ENCODE measurements around the gene OBSCN.

The OBSCN gene

DNA sequence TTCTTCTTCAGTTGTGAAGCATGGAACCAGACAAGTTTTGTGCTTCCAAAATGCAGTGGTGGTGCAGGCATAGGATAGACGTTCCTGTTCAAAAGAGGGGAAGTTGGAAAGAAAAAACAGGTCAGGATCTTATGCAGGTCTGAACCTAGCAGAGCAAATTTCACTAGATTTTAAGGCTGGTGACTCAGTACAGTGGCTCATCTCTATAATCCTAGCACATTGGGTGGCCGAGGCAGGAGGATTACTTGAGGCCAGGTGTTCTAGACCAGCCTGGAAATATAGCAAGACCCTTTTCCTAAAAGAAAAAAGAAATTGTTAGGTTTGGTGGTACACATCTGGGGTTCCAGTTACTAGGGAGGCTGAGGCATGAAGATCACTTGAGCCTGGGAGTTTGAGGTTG is 88.1 kb downstream of the OBSCN start:
- Mint-ChIP-seq H3K4me1 (no peaks in the 10 kb centered on the region), H3K9me3 (peaks cover 13% of the 10 kb centered on the region), H3K36me3 (peaks cover 37% of the 10 kb centered on the region), H3K27me3 (no peaks in the 10 kb centered on the region), H3K27ac (no peak overlapping the region), H3K4me3 (no peak overlapping the region)

GRCh38 chr1:228297242-228297641 is 89.4 kb downstream of the OBSCN start:
- Mint-ChIP-seq H3K4me1 (no peaks in the 10 kb centered on the region), H3K9me3 (peaks cover 24% of the 10 kb centered on the region), H3K4me3 (no peak overlapping the region), H3K36me3 (peaks cover 48% of the 10 kb centered on the region), H3K27me3 (no peaks in the 10 kb centered on the region), H3K27ac (no peak overlapping the region)

- H3K4me1 Mint-ChIP-seq = no peaks in the 10 kb centered on the region
- H3K9me3 Mint-ChIP-seq = peaks cover 30% of the 10 kb centered on the region
- no peak overlapping the region for H3K27ac Mint-ChIP-seq
- H3K27me3 Mint-ChIP-seq = no peaks in the 10 kb centered on the region
- no peak overlapping the region for H3K4me3 Mint-ChIP-seq
- H3K36me3 Mint-ChIP-seq = peaks cover 54% of the 10 kb centered on the region
These were observed 90.0 kb downstream of the OBSCN start for GRCh38 chr1:228297822-228298221.

DNA sequence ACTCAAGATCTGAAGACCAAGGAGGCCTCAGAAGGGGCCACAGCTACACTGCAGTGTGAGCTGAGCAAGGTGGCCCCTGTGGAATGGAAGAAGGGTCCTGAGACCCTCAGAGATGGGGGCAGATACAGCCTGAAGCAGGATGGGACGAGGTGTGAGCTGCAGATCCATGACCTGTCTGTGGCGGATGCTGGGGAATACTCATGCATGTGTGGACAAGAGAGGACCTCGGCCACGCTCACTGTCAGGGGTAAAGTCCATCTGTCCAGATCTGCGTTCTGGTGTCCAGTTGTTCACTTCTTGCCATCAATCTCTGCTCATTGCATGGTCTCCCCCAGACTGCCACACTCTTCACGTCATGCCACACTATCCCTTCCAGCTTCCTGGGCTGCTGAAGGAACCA is 90.6 kb downstream of the OBSCN start:
- no peaks in the 10 kb centered on the region for H3K4me1 Mint-ChIP-seq
- H3K27ac Mint-ChIP-seq = no peak overlapping the region
- H3K27me3 Mint-ChIP-seq = no peaks in the 10 kb centered on the region
- H3K9me3 Mint-ChIP-seq = peaks cover 31% of the 10 kb centered on the region
- peaks cover 59% of the 10 kb centered on the region for H3K36me3 Mint-ChIP-seq
- no peak overlapping the region for H3K4me3 Mint-ChIP-seq

GRCh38 chr1:228299211-228299610 is 91.4 kb downstream of the OBSCN start:
- H3K9me3 Mint-ChIP-seq = peaks cover 31% of the 10 kb centered on the region

DNA sequence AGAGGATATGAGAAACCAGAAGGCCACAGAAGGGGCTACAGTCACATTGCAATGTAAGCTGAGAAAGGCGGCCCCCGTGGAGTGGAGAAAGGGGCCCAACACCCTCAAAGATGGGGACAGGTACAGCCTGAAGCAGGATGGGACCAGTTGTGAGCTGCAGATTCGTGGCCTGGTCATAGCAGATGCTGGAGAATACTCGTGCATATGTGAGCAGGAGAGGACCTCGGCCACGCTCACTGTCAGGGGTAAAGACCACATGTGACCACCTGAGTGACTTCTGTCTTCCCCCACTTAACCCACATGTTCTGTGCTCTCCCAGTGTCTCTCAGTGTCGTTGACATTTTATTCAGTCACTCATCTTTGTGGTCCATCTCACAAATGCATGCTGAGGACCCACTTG is 92.1 kb downstream of the OBSCN start:
- H3K27me3 Mint-ChIP-seq = no peaks in the 10 kb centered on the region
- H3K4me3 Mint-ChIP-seq = no peak overlapping the region
- H3K4me1 Mint-ChIP-seq = no peaks in the 10 kb centered on the region
- peaks cover 31% of the 10 kb centered on the region for H3K9me3 Mint-ChIP-seq
- peaks cover 62% of the 10 kb centered on the region for H3K36me3 Mint-ChIP-seq
- H3K27ac Mint-ChIP-seq = no peak overlapping the region

More at GRCh38 chr1:228299211-228299610, 91.4 kb downstream of the OBSCN start:
- Mint-ChIP-seq H3K4me1 (no peaks in the 10 kb centered on the region), H3K27ac (no peak overlapping the region), H3K36me3 (peaks cover 64% of the 10 kb centered on the region), H3K4me3 (no peak overlapping the region), H3K27me3 (no peaks in the 10 kb centered on the region)

- Mint-ChIP-seq H3K27ac (no peak overlapping the region), H3K36me3 (peaks cover 56% of the 10 kb centered on the region), H3K27me3 (no peaks in the 10 kb centered on the region), H3K9me3 (peaks cover 29% of the 10 kb centered on the region), H3K4me1 (no peaks in the 10 kb centered on the region), H3K4me3 (no peak overlapping the region)
These were observed 94.2 kb downstream of the OBSCN start for GRCh38 chr1:228302086-228302485.

DNA sequence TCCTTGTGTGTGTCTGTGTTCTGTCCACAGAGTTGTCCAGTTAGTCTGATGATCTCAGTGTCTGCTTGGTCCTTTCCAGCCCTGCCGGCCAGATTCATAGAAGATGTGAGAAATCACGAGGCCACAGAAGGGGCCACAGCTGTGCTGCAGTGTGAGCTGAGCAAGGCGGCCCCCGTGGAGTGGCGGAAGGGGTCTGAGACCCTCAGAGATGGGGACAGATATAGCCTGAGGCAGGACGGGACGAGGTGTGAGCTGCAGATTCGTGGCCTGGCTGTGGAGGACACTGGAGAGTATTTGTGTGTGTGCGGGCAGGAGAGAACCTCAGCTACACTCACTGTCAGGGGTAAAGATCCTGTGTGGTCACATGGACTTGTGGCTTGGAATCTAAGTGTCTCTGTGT is 95.8 kb downstream of the OBSCN start:
- Mint-ChIP-seq H3K27me3 (no peaks in the 10 kb centered on the region), H3K9me3 (peaks cover 22% of the 10 kb centered on the region), H3K4me1 (no peaks in the 10 kb centered on the region), H3K27ac (no peak overlapping the region), H3K36me3 (peaks cover 47% of the 10 kb centered on the region), H3K4me3 (no peak overlapping the region)

DNA sequence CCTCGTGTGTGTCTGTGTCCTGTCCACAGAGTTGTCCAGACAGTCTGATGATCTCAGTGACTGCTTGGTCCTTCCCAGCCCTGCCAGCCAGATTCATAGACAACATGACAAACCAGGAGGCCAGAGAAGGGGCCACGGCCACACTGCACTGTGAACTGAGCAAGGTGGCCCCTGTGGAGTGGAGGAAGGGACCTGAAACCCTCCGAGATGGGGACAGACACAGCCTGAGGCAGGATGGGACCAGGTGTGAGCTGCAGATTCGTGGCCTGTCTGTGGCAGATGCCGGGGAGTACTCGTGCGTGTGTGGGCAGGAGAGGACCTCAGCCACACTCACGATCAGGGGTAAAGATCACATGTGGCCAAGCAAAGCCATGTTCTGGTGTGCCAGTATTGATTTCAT is 96.4 kb downstream of the OBSCN start:
- Mint-ChIP-seq H3K27ac (no peak overlapping the region), H3K36me3 (peaks cover 40% of the 10 kb centered on the region), H3K9me3 (peaks cover 22% of the 10 kb centered on the region), H3K4me1 (no peaks in the 10 kb centered on the region), H3K27me3 (no peaks in the 10 kb centered on the region), H3K4me3 (no peak overlapping the region)

- Mint-ChIP-seq H3K27me3 (no peaks in the 10 kb centered on the region), H3K4me1 (no peaks in the 10 kb centered on the region), H3K4me3 (no peak overlapping the region), H3K27ac (no peak overlapping the region), H3K9me3 (peaks cover 22% of the 10 kb centered on the region), H3K36me3 (peaks cover 36% of the 10 kb centered on the region)
These were observed 97.0 kb downstream of the OBSCN start for GRCh38 chr1:228304766-228305395.

- Mint-ChIP-seq H3K27me3 (no peaks in the 10 kb centered on the region), H3K4me3 (no peak overlapping the region), H3K9me3 (peaks cover 20% of the 10 kb centered on the region), H3K4me1 (no peaks in the 10 kb centered on the region), H3K36me3 (peaks cover 31% of the 10 kb centered on the region), H3K27ac (no peak overlapping the region)
These were observed 97.9 kb downstream of the OBSCN start for GRCh38 chr1:228305721-228306152.

GRCh38 chr1:228306275-228307217 is 98.7 kb downstream of the OBSCN start:
- H3K4me3 Mint-ChIP-seq = no peak overlapping the region
- H3K9me3 Mint-ChIP-seq = peaks cover 14% of the 10 kb centered on the region
- no peak overlapping the region for H3K27ac Mint-ChIP-seq
- H3K4me1 Mint-ChIP-seq = no peaks in the 10 kb centered on the region
- no peaks in the 10 kb centered on the region for H3K27me3 Mint-ChIP-seq
- H3K36me3 Mint-ChIP-seq = peaks cover 24% of the 10 kb centered on the region

- no peaks in the 10 kb centered on the region for H3K4me1 Mint-ChIP-seq
- peaks cover 5% of the 10 kb centered on the region for H3K9me3 Mint-ChIP-seq
- no peak overlapping the region for H3K27ac Mint-ChIP-seq
- no peaks in the 10 kb centered on the region for H3K27me3 Mint-ChIP-seq
- H3K4me3 Mint-ChIP-seq = no peak overlapping the region
- H3K36me3 Mint-ChIP-seq = peaks cover 15% of the 10 kb centered on the region
These were observed 99.6 kb downstream of the OBSCN start for GRCh38 chr1:228307218-228308023.

GRCh38 chr1:228308085-228308601 is 100.3 kb downstream of the OBSCN start:
- Mint-ChIP-seq H3K27ac (no peak overlapping the region), H3K4me3 (no peak overlapping the region), H3K27me3 (no peaks in the 10 kb centered on the region), H3K9me3 (no peaks in the 10 kb centered on the region), H3K4me1 (no peaks in the 10 kb centered on the region), H3K36me3 (peaks cover 11% of the 10 kb centered on the region)

DNA sequence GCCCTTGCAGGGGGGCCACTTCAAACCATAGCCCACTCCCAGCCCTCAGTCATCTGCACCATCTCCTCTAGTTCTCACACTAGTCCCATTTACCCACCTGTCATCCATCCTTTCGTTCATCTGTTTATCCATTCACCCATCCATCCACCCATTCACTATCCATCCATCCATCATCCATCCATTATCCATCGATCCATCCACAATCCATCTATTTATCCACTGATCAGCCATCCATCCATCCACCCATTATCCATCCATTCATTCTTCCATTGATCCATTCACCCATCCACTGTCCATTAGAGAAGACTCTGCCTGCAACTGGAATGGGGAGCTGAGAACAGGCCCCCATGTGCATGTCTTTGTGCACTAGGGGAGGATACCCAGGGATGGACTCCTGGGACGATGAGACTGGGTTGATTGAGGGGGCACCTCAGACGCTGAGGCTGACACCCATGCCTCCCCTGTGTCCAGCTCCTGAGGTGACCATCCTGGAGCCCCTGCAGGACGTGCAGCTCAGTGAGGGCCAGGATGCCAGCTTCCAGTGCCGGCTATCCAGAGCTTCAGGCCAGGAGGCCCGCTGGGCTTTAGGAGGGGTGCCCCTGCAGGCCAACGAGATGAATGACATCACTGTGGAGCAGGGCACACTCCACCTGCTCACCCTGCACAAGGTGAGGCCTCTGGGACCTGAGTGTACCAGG is 100.9 kb downstream of the OBSCN start:
- no peak overlapping the region for H3K4me3 Mint-ChIP-seq
- peaks cover 7% of the 10 kb centered on the region for H3K36me3 Mint-ChIP-seq
- no peaks in the 10 kb centered on the region for H3K27me3 Mint-ChIP-seq
- no peak overlapping the region for H3K27ac Mint-ChIP-seq
- H3K4me1 Mint-ChIP-seq = no peaks in the 10 kb centered on the region
- no peaks in the 10 kb centered on the region for H3K9me3 Mint-ChIP-seq
